AG09309 (cell line): ENCODE results near the gene CLDN19.

Experiments used
- DNase-seq: peaks from one replicate; pipeline ENCODE4 v3.0.0-alpha.2; 2010; ENCODE audit warnings: low read depth
- H3K4me3 ChIP-seq: 2 replicates; pipeline ENCODE4 v1.5.1; 2011; ENCODE audit warnings: mild to moderate bottlenecking, low read depth, low read length, moderate library complexity; ENCODE audit not compliant: control insufficient read depth
- CTCF ChIP-seq: IDR thresholded peaks from 2 replicates; pipeline ENCODE4 v1.5.1; 2011; ENCODE audit warnings: mild to moderate bottlenecking, low read depth, low read length, inconsistent platforms; ENCODE audit not compliant: insufficient read depth, control insufficient read depth; ENCODE audit errors: missing control alignments

Gene CLDN19

GRCh38 chr1:42692461-42692860, 47.6 kb downstream of the CLDN19 start:
- DNase-seq, result no peak
- no peak for TF ChIP-seq CTCF
- no peak overlapping the region for H3K4me3 ChIP-seq

GRCh38 chr1:42691157-42691498, 48.9 kb downstream of the CLDN19 start:
- no peak for TF ChIP-seq CTCF
- no peak overlapping the region for H3K4me3 ChIP-seq
- DNase-seq, result no peak

GRCh38 chr1:42690477-42691156, 49.4 kb downstream of the CLDN19 start:
- DNase-seq, result no peak
- no peak overlapping the region for H3K4me3 ChIP-seq
- TF ChIP-seq CTCF, result no peak

GRCh38 chr1:42689912-42690311, 50.1 kb downstream of the CLDN19 start:
- no peak for DNase-seq
- no peak for TF ChIP-seq CTCF
- H3K4me3 ChIP-seq, result no peak overlapping the region

GRCh38 chr1:42686418-42686817, 53.6 kb downstream of the CLDN19 start:
- H3K4me3 ChIP-seq, result no peak overlapping the region
- DNase-seq, result no peak
- no peak for TF ChIP-seq CTCF

GRCh38 chr1:42684139-42684538, 55.9 kb downstream of the CLDN19 start:
- no peak for TF ChIP-seq CTCF
- no peak for DNase-seq
- H3K4me3 ChIP-seq, result peak overlapping the region; percentile 92
